Measurements from ENCODE around the gene EPC2.

The EPC2 gene

GRCh38 chr2:148814860-148815419 lies 170.4 kb downstream of the EPC2 start:
- DNase-seq, result no peak

DNA sequence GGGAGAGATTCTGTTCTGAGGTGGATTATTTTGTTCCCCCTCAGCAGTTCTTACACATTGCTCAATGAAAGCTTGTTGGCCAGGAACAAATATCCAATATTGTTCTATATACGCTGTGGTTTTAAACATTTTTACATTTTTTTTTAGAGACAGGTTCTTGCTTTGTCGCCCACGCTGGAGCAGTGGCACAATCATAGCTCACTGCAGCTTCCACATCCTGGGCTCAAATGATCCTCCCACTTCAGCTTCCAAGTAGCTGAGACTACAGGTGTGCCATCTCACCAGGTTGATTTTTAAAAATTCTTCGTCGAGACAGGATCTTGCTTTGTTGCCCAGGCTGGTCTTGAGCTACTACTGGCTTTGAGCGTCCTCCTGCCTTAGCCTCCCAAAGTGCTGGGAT lies 171.6 kb downstream of the EPC2 start:
- no peak for DNase-seq

DNA sequence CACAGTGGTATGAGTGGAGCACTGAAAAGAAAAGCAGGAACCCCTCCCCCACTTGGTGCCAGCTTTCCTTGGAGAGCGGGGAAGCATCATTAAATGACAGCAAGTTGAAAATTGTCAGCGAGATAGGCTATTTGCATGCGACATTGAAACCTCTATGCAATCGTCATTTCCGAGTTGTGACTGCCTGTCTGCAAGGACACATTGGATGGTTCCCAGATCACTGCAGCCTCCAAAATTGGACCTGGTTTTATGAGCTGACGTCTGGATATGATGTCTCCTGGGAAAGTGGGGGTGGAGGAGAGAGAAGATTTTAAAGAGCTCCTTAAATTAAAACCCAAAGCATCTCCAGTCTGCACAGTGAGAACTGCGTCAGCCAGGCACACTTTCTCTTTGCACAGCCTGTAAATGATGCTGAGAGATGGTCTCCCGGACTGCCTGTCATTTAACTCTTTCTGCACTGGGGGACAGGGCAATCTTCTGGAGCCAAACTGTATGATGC lies 172.7 kb downstream of the EPC2 start:
- DNase-seq, result no peak

GRCh38 chr2:148819019-148819585 lies 174.6 kb downstream of the EPC2 start:
- no peak for DNase-seq

- no peak for DNase-seq
Measured at GRCh38 chr2:148824190-148824589, 179.6 kb downstream of the EPC2 start.

DNA sequence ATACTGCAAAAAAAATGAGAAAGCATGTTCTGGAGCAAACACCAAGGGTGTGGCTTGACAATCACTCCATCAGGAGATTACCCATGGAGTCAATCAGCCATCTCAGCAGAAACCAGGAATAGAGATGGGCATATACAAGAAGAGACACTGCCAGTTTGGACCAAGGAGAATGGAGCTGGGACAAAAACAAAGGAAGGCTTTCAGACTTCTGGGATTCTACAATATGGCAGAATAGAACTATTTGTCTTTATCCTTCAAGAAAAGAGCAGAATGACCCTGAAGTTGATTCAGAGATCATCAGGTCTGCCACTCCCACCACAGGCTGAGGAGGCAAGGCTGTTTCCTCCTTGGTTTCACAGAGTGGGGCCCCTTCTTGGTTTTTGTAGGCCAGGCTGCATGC lies 182.2 kb downstream of the EPC2 start:
- DNase-seq, result no peak

DNA sequence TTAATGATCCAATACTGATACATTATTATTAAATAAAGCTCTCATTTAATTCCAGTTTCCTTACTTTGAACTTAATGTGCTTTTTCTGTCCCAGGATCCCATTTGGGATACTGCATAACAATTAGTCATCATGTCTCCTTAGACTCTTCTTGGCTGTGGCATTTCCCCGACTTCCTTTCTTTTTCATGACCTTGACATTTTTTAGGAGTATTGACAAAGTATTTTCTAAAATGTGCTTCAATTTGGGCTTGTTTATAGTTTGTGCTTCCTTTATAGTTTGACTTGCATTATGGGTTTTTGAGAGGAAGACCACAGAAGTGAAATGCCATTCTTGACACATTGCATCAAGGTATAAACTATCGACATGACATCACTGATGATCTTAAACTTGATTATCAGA lies 184.4 kb downstream of the EPC2 start:
- no peak for DNase-seq

DNA sequence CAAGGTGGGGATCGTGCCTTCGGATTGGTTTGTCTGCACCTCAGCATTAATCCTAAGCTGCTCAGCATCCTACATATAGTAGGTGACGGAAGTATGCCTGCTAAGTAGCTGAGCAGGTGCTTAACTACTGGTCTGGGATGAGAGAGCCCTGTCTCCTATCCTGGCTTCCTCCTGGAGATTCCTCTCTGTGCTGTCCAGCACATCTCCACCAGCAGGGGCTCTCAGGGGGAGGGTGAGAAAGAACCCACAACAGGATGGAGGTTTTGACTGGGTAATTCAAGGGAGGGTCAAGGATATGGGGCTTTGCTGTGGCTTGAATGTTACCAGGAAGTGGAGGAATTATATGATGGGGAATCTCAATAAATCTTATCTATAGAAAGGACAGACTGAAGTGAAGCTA lies 185.1 kb downstream of the EPC2 start:
- DNase-seq, result no peak

DNA sequence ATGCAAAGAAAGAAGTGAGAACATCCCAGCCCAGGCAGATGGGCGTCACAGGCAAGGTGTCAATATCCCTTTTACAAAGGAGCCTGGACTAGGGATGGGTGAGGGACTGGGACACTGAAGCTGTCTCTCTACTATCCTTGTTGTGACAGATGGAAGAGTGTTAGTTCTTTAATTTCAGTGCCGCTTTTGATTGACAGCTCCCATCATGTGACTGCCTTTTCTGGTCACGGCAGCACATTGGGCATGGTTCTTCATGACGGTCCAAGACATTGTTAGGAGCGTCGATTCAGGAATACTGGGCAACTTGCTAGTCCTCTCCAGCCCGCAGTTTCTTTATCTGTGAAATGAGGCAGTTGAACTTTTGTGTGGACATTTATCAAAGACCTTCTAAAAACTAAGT lies 188.1 kb downstream of the EPC2 start:
- no peak for DNase-seq

Measured in activated CD4-positive, alpha-beta T cell treated with anti-CD3 and anti-CD28 coated beads, Interleukin-2, Interleukin-6, amounts not matched to agents 100 ng/mL and 50 ng/mL, durations not matched to agents 16 hours and 8 hours (primary cell).